Stomach (tissue), 9 donors: ENCODE data around the gene ART1. TPM values are rescaled to one million over a fixed set of nuclear protein-coding genes. Genes with fewer than 3 reads are reported as not detected.
"Not testable (repeated sequence)": the region's sequence is repeated elsewhere in the genome, so short reads cannot be mapped to it uniquely, and the experiment has no call there.

Source experiments
- DNase-seq, 2 donors: peaks; one replicate each; pipeline versions ENCODE4 v3.0.0 to v3.0.0-alpha.2; 2013 to 2019
- H3K27ac ChIP-seq, 5 donors: fragments of 200-600 bp in 4 of 5; sonication (generic) in 4 of 5; one replicate each; pipeline ENCODE4 v1.5.1; 2013 to 2019; ENCODE audit warnings: mild to moderate bottlenecking in 1 of 5, moderate library complexity in 1 of 5
- H3K27me3 ChIP-seq, 3 donors: fragments of 200-600 bp; sonication (generic); one replicate each; pipeline ENCODE4 v1.5.1; 2017 to 2019; ENCODE audit warnings: mixed run types in 1 of 3
- H3K36me3 ChIP-seq, 4 donors: fragments of 200-600 bp; sonication (generic); 1 replicate in 3 of 4; 2 replicates in 1 of 4; pipeline ENCODE4 v1.5.1; 2016 to 2019
- H3K4me1 ChIP-seq, 4 donors: fragments of 200-600 bp; sonication (generic); one replicate each; pipeline ENCODE4 v1.5.1; 2016 to 2019
- H3K4me3 ChIP-seq, 4 donors: fragments of 200-600 bp; sonication (generic) in 3 of 4; one replicate each; pipeline ENCODE4 v1.5.1; 2016 to 2019; ENCODE audit warnings: mild to moderate bottlenecking in 1 of 4
- H3K9me3 ChIP-seq, 4 donors: fragments of 200-600 bp; sonication (generic); one replicate each; pipeline ENCODE4 v1.5.1; 2016 to 2019
- CTCF ChIP-seq, 7 experiments: fragments of 450-650 bp in 4 of 7; fragments of 200-600 bp in 3 of 7; sonication (generic) in 3 of 7; IDR thresholded peaks; one replicate each; pipeline ENCODE4 v1.5.1; 2016 to 2019; ENCODE audit warnings: antibody characterized with exemption in 7 of 7, control low read depth in 2 of 7, mild to moderate bottlenecking in 1 of 7
- EP300 ChIP-seq: sonication (generic); formaldehyde crosslinking; IDR thresholded peaks from one replicate; pipeline ENCODE4 v1.6.1; 2017; ENCODE audit warnings: antibody characterized with exemption
- POLR2A ChIP-seq, 4 donors: fragments of 450-650 bp; IDR thresholded peaks; one replicate each; pipeline ENCODE4 v1.6.1; 2016; ENCODE audit warnings: antibody characterized with exemption in 4 of 4, control low read depth in 2 of 4, mild to moderate bottlenecking in 1 of 4, moderate library complexity in 1 of 4
- POLR2AphosphoS5 ChIP-seq, 3 donors: sonication (generic); formaldehyde crosslinking; IDR thresholded peaks; one replicate each; pipeline ENCODE4 v1.6.1; 2016; ENCODE audit warnings: antibody characterized with exemption in 3 of 3
- WGBS, 5 donors: extraction: QIAGEN DNeasy Blood & Tissue Kit in 3 of 5; methylation state at CpG; one replicate each; pipeline versions ENCODE4 v1.1.5 to v1.1.7; 2013 to 2018; 5-methylcytosine and 5-hydroxymethylcytosine counted together
- intact Hi-C: fragments of 100-400 bp; cut with DNase I; formaldehyde crosslinking; loops from one replicate; pipeline ENCODE4 v1.15.1; 2023; ENCODE audit warnings: low total_unique reads
- polyA plus RNA-seq, 3 donors: library from polyadenylated mRNA; stranded (reverse); fragments of 200-250 nt; gene quantifications; one replicate each; pipeline ENCODE4 v1.2.3, GENCODE V29; 2013
- total RNA-seq, 5 donors: library from RNA; depleted of rRNA; stranded (reverse); fragments of >200 nt; gene quantifications; one replicate each; pipeline versions ENCODE4 v1.1.0 to v1.2.3, GENCODE V29; 2014 to 2016
- donor health status: healthy with polysubstance abuse.
- donor health status: Bipolar disorder and iron deficiency.
- donor health status: healthy.

ART1 gene
- total and polyA plus RNA-seq, 8 donors, result not detected

- peaks cover 0 to 20% (median 4%) of the 10 kb centered on the region in 3 donors for H3K27me3 ChIP-seq
- peak; percentile 85 to 93 for DNase-seq
- no peak for TF ChIP-seq POLR2A (IDR thresholded peaks at IDR 0.05)
- TF ChIP-seq POLR2AphosphoS5 (IDR thresholded peaks at IDR 0.05), result peak in 2 of 3 donors; percentile 35 to 37
- no peaks in the 10 kb centered on the region for H3K9me3 ChIP-seq
- intact Hi-C loops, result no loop called here
- peaks cover 11 to 21% (median 18%) of the 10 kb centered on the region in 4 donors for H3K4me1 ChIP-seq
- H3K36me3 ChIP-seq, result no peaks in the 10 kb centered on the region
- H3K27ac ChIP-seq, result peak overlapping the region in 3 of 5 donors; percentile 17 to 63 (median 34)
- peak overlapping the region; percentile 47 to 64 (median 54) for H3K4me3 ChIP-seq
- 0 to 2% (median 1%) methylated on average over 10 to 55 of the region's 55 CpGs for WGBS, 5 donors
These were observed 2.6 kb upstream of the ART1 start for GRCh38 chr11:3642071-3642951.

- Histone ChIP-seq H3K4me3 (peak overlapping the region in 3 of 4 donors; percentile 47 to 64 (median 51)), H3K27me3 (peaks cover 0 to 20% (median 4%) of the 10 kb centered on the region in 3 donors), H3K4me1 (peaks cover 11 to 21% (median 18%) of the 10 kb centered on the region in 4 donors)
- H3K9me3 ChIP-seq, intact Hi-C loops, H3K27ac ChIP-seq, H3K36me3 ChIP-seq: not testable (repeated sequence)
- peak in 1 of 2 donors; percentile 21 for DNase-seq
- WGBS, 5 donors, result 29 to 48% (median 36%) methylated on average over 11 of the region's 11 CpGs
These were observed 1.8 kb upstream of the ART1 start for GRCh38 chr11:3643102-3643546.

GRCh38 chr11:3645552-3645951, 624 bp downstream of the ART1 start:
- Histone ChIP-seq H3K4me3 (no peak overlapping the region), H3K4me1 (peaks cover 11 to 21% (median 18%) of the 10 kb centered on the region in 4 donors), H3K27ac (no peak overlapping the region), H3K36me3 (no peaks in the 10 kb centered on the region), H3K27me3 (peaks cover 0 to 31% (median 4%) of the 10 kb centered on the region in 3 donors), H3K9me3 (no peaks in the 10 kb centered on the region)
- WGBS, 5 donors, result 72 to 87% (median 83%) methylated on average over 7 of the region's 7 CpGs
- TF ChIP-seq POLR2A (IDR thresholded peaks at IDR 0.05), result no peak
- TF ChIP-seq CTCF (IDR thresholded peaks at IDR 0.05), result no peak
- no peak for TF ChIP-seq EP300
- TF ChIP-seq POLR2AphosphoS5 (IDR thresholded peaks at IDR 0.05), result no peak
- intact Hi-C loops, result no loop called here
- no peak for DNase-seq

GRCh38 chr11:3648843-3649242, 3.9 kb downstream of the ART1 start:
- peaks cover 0 to 11% (median 4%) of the 10 kb centered on the region in 3 donors for H3K27me3 ChIP-seq
- H3K4me1 ChIP-seq, H3K4me3 ChIP-seq, H3K27ac ChIP-seq, H3K36me3 ChIP-seq, H3K9me3 ChIP-seq, DNase-seq, intact Hi-C loops: not testable (repeated sequence)
- WGBS, 5 donors, result 58 to 74% (median 64%) methylated on average over 11 to 13 of the region's 13 CpGs

GRCh38 chr11:3649374-3649773, 4.4 kb downstream of the ART1 start:
- H3K27ac ChIP-seq, H3K4me3 ChIP-seq, intact Hi-C loops, DNase-seq, H3K4me1 ChIP-seq, H3K36me3 ChIP-seq, H3K9me3 ChIP-seq: not testable (repeated sequence)
- 21 to 43% (median 27%) methylated on average over 9 of the region's 9 CpGs for WGBS, 5 donors
- peaks cover 0 to 11% (median 4%) of the 10 kb centered on the region in 3 donors for H3K27me3 ChIP-seq

- H3K27ac ChIP-seq, H3K36me3 ChIP-seq, intact Hi-C loops, H3K9me3 ChIP-seq, DNase-seq, H3K4me3 ChIP-seq, H3K4me1 ChIP-seq: not testable (repeated sequence)
- 77 to 98% (median 92%) methylated on average over 2 to 3 of the region's 3 CpGs for WGBS, 5 donors
- H3K27me3 ChIP-seq, result peaks cover 0 to 11% (median 0%) of the 10 kb centered on the region in 3 donors
These were observed 7.6 kb downstream of the ART1 start for GRCh38 chr11:3652514-3652913.

- DNase-seq, result no peak
- no peak for TF ChIP-seq POLR2AphosphoS5 (IDR thresholded peaks at IDR 0.05)
- TF ChIP-seq EP300, result no peak
- no peak for TF ChIP-seq CTCF (IDR thresholded peaks at IDR 0.05)
- no peak for TF ChIP-seq POLR2A (IDR thresholded peaks at IDR 0.05)
- intact Hi-C loops, result no loop called here
These were observed 10.6 kb downstream of the ART1 start for GRCh38 chr11:3655547-3655946.

GRCh38 chr11:3657331-3657730, 12.4 kb downstream of the ART1 start:
- H3K4me3 ChIP-seq, H3K27me3 ChIP-seq, intact Hi-C loops, H3K36me3 ChIP-seq, DNase-seq, H3K9me3 ChIP-seq, H3K4me1 ChIP-seq, H3K27ac ChIP-seq: not testable (repeated sequence)
- 78 to 80% (median 79%) methylated on average over 5 of the region's 5 CpGs for WGBS, 5 donors

More at GRCh38 chr11:3655547-3655946, 10.6 kb downstream of the ART1 start:
- Histone ChIP-seq H3K27me3 (peaks cover 0 to 3% (median 0%) of the 10 kb centered on the region in 3 donors), H3K4me1 (no peaks in the 10 kb centered on the region), H3K9me3 (no peaks in the 10 kb centered on the region), H3K36me3 (no peaks in the 10 kb centered on the region), H3K27ac (no peak overlapping the region), H3K4me3 (no peak overlapping the region)
- 87 to 93% (median 91%) methylated on average over 3 of the region's 3 CpGs for WGBS, 5 donors
